Epidermal melanocyte (primary cell): ENCODE measurements around the gene C2orf66.

ENCODE experiments used
- DNase-seq: peaks from one replicate; pipeline ENCODE4 v3.0.0; 2011; ENCODE audit warnings: low spot score; ENCODE audit not compliant: insufficient read length

The C2orf66 gene

GRCh38 chr2:196809260-196809659, at the start of gene C2orf66:
Gene C2orf66, minus strand, starts transcription at chr2:196809355. Its CDS starts 19 bp downstream, at chr2:196809336.
- no peak for DNase-seq

- DNase-seq, result no peak
Measured at GRCh38 chr2:196854629-196855028, 45.5 kb upstream of the C2orf66 start.

- DNase-seq, result no peak
Measured at GRCh38 chr2:196853301-196854087, 44.3 kb upstream of the C2orf66 start.

- DNase-seq, result no peak
Measured at GRCh38 chr2:196851088-196851487, 41.9 kb upstream of the C2orf66 start.

GRCh38 chr2:196849895-196850294, 40.7 kb upstream of the C2orf66 start:
- no peak for DNase-seq

- DNase-seq, result no peak
Measured at GRCh38 chr2:196846295-196846694, 37.1 kb upstream of the C2orf66 start.

- DNase-seq, result no peak
Measured at GRCh38 chr2:196845371-196845770, 36.2 kb upstream of the C2orf66 start.

GRCh38 chr2:196840171-196840570, 31.0 kb upstream of the C2orf66 start:
- no peak for DNase-seq

GRCh38 chr2:196839574-196839973, 30.4 kb upstream of the C2orf66 start:
- DNase-seq, result no peak

- no peak for DNase-seq
Measured at GRCh38 chr2:196836440-196836839, 27.3 kb upstream of the C2orf66 start.

- no peak for DNase-seq
Measured at GRCh38 chr2:196830701-196831100, 21.5 kb upstream of the C2orf66 start.

GRCh38 chr2:196827356-196827755, 18.2 kb upstream of the C2orf66 start:
- no peak for DNase-seq

GRCh38 chr2:196823750-196824522, 14.8 kb upstream of the C2orf66 start:
- DNase-seq, result no peak

GRCh38 chr2:196821195-196821594, 12.0 kb upstream of the C2orf66 start:
- DNase-seq, result no peak

- no peak for DNase-seq
Measured at GRCh38 chr2:196808083-196808665, 981 bp downstream of the C2orf66 start.

GRCh38 chr2:196804381-196804780, 4.8 kb downstream of the C2orf66 start:
- DNase-seq, result no peak

- no peak for DNase-seq
Measured at GRCh38 chr2:196802401-196802800, 6.8 kb downstream of the C2orf66 start.

GRCh38 chr2:196801674-196802261, 7.4 kb downstream of the C2orf66 start:
- no peak for DNase-seq

- no peak for DNase-seq
Measured at GRCh38 chr2:196798980-196799379, 10.2 kb downstream of the C2orf66 start.

- DNase-seq, result no peak
Measured at GRCh38 chr2:196792865-196793264, 16.3 kb downstream of the C2orf66 start.

GRCh38 chr2:196783431-196784094, 25.6 kb downstream of the C2orf66 start:
- DNase-seq, result no peak
